SHP77 treated with DMSO at 0.1 percent for 48 hours (cell line): ENCODE results near the gene TMEM37.

ENCODE experiments used
- DNase-seq: peaks from one replicate; lab custom pipeline; 2025; lab: John Stamatoyannopoulos, UW

TMEM37 gene

GRCh38 chr2:119480184-119480583 is 48.5 kb downstream of the TMEM37 start:
- DNase-seq = no peak

DNA sequence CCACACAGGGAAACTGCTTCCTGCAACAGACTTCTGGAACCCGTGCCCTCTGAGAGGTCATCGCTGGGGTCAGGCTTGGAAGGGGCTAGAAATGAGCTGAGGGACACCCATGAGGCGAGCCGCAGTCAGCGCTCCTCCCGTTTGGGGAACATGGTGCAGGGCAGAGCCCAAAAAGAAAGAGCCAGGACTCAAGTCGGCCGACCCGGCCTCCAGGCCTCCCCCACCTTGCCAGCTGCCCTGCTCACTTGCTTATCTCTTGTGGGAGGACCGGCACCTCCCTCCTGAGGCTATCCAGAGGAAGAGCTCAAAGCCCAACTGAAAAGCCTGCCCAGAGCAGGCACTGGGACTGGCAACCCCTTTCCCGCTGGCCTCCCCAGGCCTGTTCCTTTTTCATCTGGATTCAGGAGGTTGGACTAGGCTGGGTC is 49.1 kb downstream of the TMEM37 start:
- no peak for DNase-seq

DNA sequence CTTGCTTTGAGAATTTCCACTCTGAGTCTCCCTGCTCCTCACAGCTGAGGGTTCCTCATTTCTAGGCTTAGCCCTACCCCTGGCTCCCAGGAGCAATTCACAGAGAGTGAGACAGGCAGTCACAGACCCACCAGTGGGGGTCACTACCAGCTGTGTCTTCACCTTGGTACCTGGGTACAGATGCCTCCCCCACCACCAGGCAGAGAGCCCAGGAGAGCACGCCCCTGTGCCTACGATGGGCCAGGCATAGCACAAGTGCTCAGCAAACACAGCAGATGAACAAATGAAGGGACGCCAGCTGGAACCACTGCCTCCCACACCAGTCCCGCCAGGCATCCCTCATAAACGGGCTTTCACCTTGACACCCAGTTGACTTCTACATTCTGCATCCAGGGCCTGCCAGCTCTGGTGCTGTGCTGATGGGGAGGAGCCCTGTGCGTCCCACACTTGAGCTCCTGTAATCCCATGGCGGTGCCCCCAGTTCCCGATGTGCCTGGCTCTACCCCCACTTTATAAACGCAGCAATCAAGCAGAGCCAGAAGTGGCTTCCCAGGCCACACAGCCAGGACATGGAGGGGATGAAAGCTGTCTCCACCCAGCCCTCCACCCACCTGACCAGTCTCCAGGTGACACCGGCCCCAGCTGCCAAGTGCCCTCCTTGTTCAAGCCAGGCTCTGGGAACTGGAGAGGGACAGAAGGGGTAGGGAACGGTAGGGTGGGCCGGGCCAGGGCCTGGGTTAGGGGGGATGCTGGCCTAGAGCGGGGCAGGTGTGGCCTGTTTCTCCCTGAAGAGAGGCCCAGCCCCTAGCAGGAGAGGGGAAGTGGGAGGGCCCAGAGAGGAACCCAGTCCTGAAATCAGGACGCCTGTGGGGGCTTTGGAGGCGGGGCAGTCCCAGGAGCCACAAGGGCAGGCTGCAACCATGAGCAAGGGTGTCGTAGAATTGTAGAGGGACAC is 50.1 kb downstream of the TMEM37 start:
- no peak for DNase-seq

- no peak for DNase-seq
These were observed 51.1 kb downstream of the TMEM37 start for GRCh38 chr2:119482481-119483394.

- DNase-seq = no peak
These were observed 51.7 kb downstream of the TMEM37 start for GRCh38 chr2:119483395-119483753.

DNA sequence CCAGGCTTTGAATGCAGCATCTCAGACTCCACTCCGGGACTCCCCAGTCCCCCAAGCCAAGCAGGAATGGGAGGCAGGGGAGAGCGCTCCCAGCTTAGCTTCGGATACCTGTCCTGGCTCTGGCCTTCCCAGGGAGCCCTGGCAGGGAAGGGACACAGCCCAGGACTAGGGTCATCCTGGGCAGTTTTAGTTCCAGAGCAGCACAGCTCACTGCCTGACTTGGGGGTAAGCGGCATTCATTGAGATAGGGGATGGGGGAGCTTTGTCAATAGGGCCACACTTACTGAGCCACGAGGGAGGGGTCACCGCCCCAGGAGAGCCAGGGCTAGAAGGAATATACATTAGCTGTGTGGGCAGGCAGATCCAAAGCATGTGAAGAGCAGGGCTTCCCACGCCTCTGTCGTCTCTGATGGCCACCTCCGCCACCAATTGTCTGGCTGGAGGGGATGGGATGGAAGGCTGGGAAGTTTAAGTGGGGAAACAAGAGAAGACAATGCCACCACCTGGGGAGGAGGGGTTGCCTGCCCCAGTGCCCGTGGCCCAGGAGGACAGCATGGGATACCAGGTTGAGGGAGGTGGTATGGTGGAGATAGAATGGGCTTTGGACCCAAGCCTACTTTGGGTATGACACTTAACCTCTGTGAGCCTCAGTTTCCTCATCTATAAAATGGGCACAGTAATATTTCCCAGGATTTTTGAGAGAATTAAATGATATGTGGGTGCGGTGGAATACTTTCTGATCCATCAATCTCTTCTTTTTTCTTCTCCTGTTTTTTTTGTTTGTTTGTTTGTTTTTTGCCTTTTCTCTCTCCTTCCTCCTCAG is 52.5 kb downstream of the TMEM37 start:
- DNase-seq = no peak

- no peak for DNase-seq
These were observed 53.2 kb downstream of the TMEM37 start for GRCh38 chr2:119484834-119485233.

DNA sequence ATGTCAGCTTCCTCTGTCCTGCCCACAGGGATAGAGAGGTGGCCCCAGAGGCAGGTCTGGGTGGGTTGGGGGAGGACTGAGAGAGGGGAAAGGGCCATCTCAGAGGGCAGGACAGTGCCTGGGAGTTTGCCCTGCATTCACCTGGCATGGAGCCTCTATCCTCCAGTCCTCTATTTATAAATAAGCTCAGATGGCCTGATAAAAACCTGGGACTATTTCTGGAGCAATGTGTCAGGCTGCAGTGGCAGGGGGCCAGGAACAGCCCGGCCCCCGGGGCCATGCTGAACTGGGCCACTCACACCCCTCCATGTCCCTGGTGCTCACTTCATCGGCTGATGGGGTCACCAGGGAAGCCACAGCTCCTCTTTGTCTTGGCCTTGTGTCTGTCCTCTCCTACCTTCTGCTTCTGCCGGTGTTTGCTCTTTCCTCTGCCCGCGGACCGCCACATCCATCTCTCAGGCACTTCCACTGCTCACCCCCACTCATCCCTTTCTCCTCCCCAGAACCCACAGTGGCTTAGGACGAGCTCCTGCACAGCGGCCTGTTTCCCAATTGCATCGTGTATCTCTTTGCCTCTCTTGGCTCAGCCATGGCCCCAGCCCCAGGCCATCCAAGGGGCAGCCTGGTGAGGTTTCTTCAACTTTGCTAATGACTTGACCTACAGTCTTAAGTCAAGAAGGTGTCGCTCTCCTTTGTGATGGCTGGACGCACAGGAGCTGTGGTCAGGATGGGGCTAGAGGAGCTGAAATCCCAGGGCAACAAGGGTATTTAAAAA is 53.9 kb downstream of the TMEM37 start:
- DNase-seq = no peak

DNA sequence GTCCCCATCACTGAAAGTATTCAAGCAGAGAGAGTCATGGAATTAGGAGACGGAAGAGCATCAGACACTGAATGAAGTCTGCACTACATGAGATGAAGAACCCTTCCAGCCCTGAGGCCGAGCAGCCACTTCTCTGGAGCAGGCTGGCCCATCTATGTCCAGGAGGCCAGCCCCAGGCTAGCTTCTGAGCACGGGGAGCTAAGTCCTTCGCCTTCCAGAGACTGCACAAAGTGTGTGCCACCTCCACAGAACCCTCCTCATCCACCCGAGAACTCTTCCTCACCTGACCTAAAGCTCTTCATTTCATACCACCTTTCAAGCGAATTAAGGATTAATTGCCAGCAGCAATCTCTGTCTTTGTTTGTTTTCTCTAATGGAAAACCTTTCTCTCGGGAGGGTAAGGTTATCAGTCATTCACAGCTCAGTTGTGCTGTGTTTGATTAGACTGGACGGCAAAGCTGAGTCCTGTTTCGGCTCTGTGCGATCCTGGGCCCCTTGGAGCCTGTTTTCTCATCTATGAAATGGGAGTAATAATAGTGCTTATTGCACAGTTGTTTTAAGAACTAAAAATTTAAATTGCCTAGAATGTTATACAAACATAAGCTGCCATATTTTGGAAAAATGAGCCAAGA is 54.7 kb downstream of the TMEM37 start:
- DNase-seq = no peak

DNA sequence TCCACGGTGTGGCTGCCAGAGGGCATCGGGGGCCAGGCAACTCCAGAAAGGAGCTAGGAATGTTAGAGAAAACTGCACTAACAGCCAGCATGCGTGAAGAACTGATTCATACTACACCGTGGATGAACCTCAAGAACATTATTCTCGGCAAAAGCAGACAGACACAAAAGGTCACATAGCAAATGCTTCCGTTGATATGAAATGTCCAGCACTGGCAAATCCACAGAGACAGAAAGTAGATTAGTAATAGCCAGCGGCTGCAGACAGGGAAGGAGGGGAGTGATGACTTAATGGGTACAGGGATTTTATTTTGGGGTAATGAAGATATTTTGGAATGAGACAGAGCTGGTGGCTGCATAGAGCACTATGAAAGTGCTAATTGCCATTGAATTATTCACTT is 55.2 kb downstream of the TMEM37 start:
- no peak for DNase-seq

DNA sequence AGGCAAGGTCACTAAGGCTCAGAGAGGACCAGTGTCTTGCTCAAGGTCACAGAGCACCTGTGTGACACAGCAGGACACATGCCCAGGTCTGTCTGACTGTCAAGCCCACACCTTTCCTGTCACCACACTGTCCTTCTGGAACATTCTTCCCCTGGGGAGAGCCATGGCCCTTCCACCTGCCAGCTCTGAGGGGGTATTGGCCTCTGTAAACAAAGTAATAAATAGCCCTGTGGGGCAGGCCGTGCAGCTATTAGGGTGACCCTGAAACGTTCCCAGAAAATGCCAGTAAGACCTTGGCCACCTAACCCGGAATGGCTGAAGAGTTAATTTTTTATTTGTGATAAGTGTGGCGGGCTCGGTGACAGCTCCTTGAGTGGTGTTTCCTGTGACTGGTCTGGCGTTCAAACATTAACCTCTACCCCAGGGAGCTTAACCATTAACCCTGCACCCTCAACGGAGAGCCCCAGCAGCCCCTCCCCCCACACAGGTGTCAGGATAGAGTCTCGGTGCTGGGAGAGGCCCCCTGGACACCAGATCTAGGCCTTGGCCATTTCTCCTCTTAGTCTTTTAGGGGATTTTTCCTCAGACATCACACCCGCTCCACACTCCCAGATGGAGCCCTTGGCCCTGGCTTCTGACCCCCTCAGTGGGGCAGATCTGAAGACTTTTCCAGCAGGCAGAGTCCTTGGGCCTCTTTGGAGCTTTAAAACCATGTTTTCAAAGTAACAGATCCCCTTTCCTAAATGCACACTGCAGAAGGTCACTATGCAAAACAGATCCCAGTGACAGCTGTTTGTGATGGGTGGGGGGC is 56.0 kb downstream of the TMEM37 start:
- DNase-seq = no peak
